ENCODE measurements around the gene MAP3K21. TPM values are rescaled to one million over a fixed set of nuclear protein-coding genes. Genes with fewer than 3 reads are reported as not detected.

The MAP3K21 gene
- total and polyA plus RNA-seq, 12 donors, result 0.39 to 12.1 (median 6.0) TPM

DNA sequence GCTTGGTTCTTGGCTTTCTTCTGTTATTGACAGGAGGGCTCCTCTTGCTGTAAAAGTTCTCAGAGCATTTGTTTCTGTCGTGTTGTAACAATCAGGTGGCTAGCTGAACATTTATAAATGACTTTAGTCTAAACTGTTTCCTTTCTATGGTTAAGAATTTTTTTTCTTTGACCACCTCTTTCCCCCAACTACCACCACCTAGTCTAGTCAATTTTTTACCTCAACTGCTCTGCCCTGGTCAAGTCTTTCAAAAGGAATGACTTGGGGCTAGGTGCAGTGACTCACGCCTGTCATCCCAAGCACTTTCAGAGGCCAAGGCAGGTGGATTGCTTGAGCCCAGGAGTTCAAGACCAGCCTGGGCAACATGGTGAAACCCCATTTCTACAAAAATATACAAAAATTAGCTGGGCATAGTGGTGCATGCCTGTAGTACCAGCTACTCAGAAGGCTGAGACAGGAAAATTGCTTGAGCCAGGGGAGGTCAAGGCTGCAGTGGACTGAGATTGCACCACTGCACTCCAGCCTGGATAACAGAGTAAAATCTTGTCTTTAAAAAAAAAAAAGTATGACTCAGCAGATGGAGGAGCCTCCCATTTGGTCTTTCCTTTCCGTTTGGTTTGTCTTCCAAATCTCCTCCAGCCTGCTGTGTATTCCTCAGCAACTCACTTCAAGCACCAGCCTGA lies 40.7 kb downstream of the MAP3K21 start:
- no peaks in the 10 kb centered on the region for H3K27me3 ChIP-seq
- H3K4me3 ChIP-seq, result no peak overlapping the region
- TF ChIP-seq CTCF (IDR thresholded peaks at IDR 0.05) (no peak), POLR2A (IDR thresholded peaks at IDR 0.05) (no peak)
- no peaks in the 10 kb centered on the region for H3K9me3 ChIP-seq (replicated peaks in 1 of 3)
- intact Hi-C loops (cut with DNase I), result no loop called here
- DNase-seq, result peak in 6 of 7 donors; percentile 64 to 83 (median 75)
- peaks cover 23 to 26% of the 10 kb centered on the region in 2 donors for H3K4me1 ChIP-seq (replicated peaks in 1 of 2)
- peak overlapping the region in 3 of 5 donors; percentile 19 to 30 (median 23) for H3K27ac ChIP-seq
- 32 to 59% (median 54%) methylated on average over 3 of the region's 3 CpGs for WGBS, 4 donors
- no peaks in the 10 kb centered on the region for H3K36me3 ChIP-seq (replicated peaks in 1 of 2)

DNA sequence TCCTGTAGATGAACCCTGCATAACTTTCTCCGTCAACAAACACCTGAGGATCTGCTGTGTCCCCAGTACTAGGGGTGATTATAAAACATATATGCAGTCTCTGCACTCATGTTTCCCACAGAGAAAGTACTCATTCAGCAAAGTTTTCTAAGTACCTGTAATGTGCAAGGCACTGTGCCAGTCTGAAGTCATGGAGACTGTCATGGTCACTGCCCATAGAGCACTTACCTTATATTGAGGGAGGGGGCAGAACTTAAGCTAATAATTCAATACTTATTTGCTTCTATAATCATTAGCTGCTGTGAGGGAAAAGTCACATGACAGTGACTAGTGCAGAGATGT lies 41.2 kb downstream of the MAP3K21 start:
- Histone ChIP-seq H3K4me1 (replicated peaks in 1 of 2) (peaks cover 23 to 26% of the 10 kb centered on the region in 2 donors), H3K9me3 (replicated peaks in 1 of 3) (no peaks in the 10 kb centered on the region)
- WGBS, 4 donors, result 79 to 93% (median 85%) methylated on average over 1 of the region's 1 CpG

DNA sequence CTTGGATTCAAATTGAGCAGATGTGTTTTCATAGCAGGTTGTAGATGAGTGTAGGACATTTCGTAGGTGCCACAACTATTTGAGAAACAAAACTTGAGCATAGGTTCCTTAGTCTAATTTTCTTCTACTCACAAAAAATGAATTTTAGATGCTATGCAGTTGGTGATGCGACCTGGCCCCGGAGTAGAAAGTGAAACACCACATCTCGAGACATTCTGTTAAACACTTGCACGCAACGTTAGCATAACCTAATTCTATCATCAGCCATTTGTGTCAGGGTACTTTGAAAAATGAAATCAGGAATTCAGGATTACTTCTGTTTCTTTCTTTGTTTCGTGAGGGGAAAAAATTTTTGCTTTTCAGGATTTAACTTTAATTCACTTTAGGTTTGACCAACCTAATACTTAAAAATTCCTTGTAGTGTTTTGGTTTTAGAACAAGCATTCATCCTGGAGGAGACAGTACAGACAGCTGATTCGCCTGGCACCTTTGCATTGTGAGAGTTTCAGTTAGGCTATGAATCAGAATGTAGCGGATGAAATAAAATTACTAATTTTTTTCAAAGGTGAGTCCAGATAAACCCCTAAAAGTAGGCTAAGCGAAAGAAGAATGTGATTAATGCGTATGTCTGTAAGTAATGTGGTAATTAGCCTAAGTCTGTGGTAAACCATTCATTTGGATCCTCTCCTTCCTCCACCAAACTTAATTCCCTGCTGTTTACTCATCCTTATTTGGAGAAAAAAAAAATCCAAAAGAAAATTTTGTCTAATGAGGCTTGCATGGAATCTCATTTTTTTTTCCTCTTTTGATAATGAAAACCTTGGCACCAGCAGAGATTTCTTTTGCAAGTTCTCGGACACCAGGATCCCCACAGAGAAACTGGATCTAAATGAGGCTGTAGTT lies 44.9 kb downstream of the MAP3K21 start:
- Histone ChIP-seq H3K9me3 (replicated peaks in 1 of 3) (no peaks in the 10 kb centered on the region), H3K27me3 (no peaks in the 10 kb centered on the region), H3K36me3 (replicated peaks in 1 of 2) (no peaks in the 10 kb centered on the region), H3K27ac (no peak overlapping the region), H3K4me3 (no peak overlapping the region), H3K4me1 (replicated peaks in 1 of 2) (peaks cover 13 to 14% of the 10 kb centered on the region in 2 donors)
- DNase-seq, result no peak
- no peak for TF ChIP-seq POLR2A (IDR thresholded peaks at IDR 0.05)
- TF ChIP-seq CTCF (IDR thresholded peaks at IDR 0.05), result no peak
- intact Hi-C loops (cut with DNase I), result no loop called here
- WGBS, 4 donors, result 85 to 92% (median 89%) methylated on average over 12 of the region's 12 CpGs

More for the DNA sequence above, 41.2 kb downstream of the MAP3K21 start:
- no peak for DNase-seq
- Histone ChIP-seq H3K27ac (peak overlapping the region in 2 of 5 donors; percentile 19 to 30), H3K36me3 (replicated peaks in 1 of 2) (no peaks in the 10 kb centered on the region), H3K4me3 (no peak overlapping the region), H3K27me3 (no peaks in the 10 kb centered on the region)
- no peak for TF ChIP-seq POLR2A (IDR thresholded peaks at IDR 0.05)
- TF ChIP-seq CTCF (IDR thresholded peaks at IDR 0.05), result no peak
- intact Hi-C loops (cut with DNase I), result no loop called here

GRCh38 chr1:233373226-233373625 lies 45.7 kb downstream of the MAP3K21 start:
- Histone ChIP-seq H3K9me3 (replicated peaks in 1 of 3) (no peaks in the 10 kb centered on the region), H3K36me3 (replicated peaks in 1 of 2) (no peaks in the 10 kb centered on the region), H3K27me3 (no peaks in the 10 kb centered on the region), H3K4me1 (replicated peaks in 1 of 2) (peaks cover 6 to 7% of the 10 kb centered on the region in 2 donors), H3K27ac (no peak overlapping the region), H3K4me3 (no peak overlapping the region)
- no peak for TF ChIP-seq POLR2A (IDR thresholded peaks at IDR 0.05)
- TF ChIP-seq CTCF (IDR thresholded peaks at IDR 0.05), result no peak
- no peak for DNase-seq
- intact Hi-C loops (cut with DNase I), result no loop called here
- 93 to 98% (median 96%) methylated on average over 5 to 6 of the region's 6 CpGs for WGBS, 4 donors

All from adrenal gland (tissue), 12 donors.